Hippocampal formation (tissue), 2 donors: ENCODE measurements around the gene ASPN.

Experiments used
- DNase-seq, 2 donors: peaks; one replicate each; lab custom pipeline; 2025; lab: John Stamatoyannopoulos, UW

Gene ASPN

GRCh38 chr9:92504881-92505280, 22.6 kb upstream of the ASPN start:
- no peak for DNase-seq

GRCh38 chr9:92503156-92503555, 20.9 kb upstream of the ASPN start:
- no peak for DNase-seq

- no peak for DNase-seq
Measured at GRCh38 chr9:92501671-92502393, 19.5 kb upstream of the ASPN start.

GRCh38 chr9:92500725-92501124, 18.4 kb upstream of the ASPN start:
- no peak for DNase-seq

- no peak for DNase-seq
Measured at GRCh38 chr9:92499701-92500100, 17.4 kb upstream of the ASPN start.

- DNase-seq = no peak
Measured at GRCh38 chr9:92496396-92497176, 14.3 kb upstream of the ASPN start.

GRCh38 chr9:92494856-92495255, 12.6 kb upstream of the ASPN start:
- no peak for DNase-seq

GRCh38 chr9:92493749-92494387, 11.6 kb upstream of the ASPN start:
- no peak for DNase-seq

- DNase-seq = no peak
Measured at GRCh38 chr9:92492781-92493401, 10.6 kb upstream of the ASPN start.

GRCh38 chr9:92488681-92489550, 6.6 kb upstream of the ASPN start:
- DNase-seq = no peak

GRCh38 chr9:92486371-92486770, 4.1 kb upstream of the ASPN start:
- DNase-seq = no peak

GRCh38 chr9:92484563-92484962, 2.3 kb upstream of the ASPN start:
- no peak for DNase-seq

- DNase-seq = no peak
Measured at GRCh38 chr9:92483627-92484545, 1.6 kb upstream of the ASPN start.

GRCh38 chr9:92482805-92483204, 499 bp upstream of the ASPN start:
- DNase-seq = no peak

GRCh38 chr9:92480986-92481633, 1.2 kb downstream of the ASPN start:
- no peak for DNase-seq

- DNase-seq = no peak
Measured at GRCh38 chr9:92480291-92480771, 2.0 kb downstream of the ASPN start.

GRCh38 chr9:92479346-92479745, 3.0 kb downstream of the ASPN start:
- no peak for DNase-seq

- DNase-seq = no peak
Measured at GRCh38 chr9:92478783-92479182, 3.5 kb downstream of the ASPN start.

GRCh38 chr9:92476962-92477361, 5.3 kb downstream of the ASPN start:
- no peak for DNase-seq

- no peak for DNase-seq
Measured at GRCh38 chr9:92474587-92474986, 7.7 kb downstream of the ASPN start.
